HepG2 (cell line): ENCODE measurements around the gene SLC29A2. TPM values are rescaled to one million over a fixed set of nuclear protein-coding genes. Genes with fewer than 3 reads are reported as not detected.

ENCODE experiments used
- ATAC-seq: fragments of 200-7000 bp; cut with Tn5 transposase; 3 replicates; pipeline ENCODE4 v1.9.1; 2020; ENCODE audit warnings: mild to moderate bottlenecking, moderate library complexity
- BruUV-seq: library from RNA; stranded (reverse); fragments of 400-500 nt; replicated peaks from 2 replicates; lab custom pipeline; 2021; lab: Mats Ljungman, UMichigan
- CTCF ChIA-PET: fragments of 300-600 bp; formaldehyde crosslinking; extraction: SDS; loops from one replicate; lab custom pipeline; 2021; ENCODE audit warnings: low total read pairs, inconsistent platforms, low intra/inter-chr PET ratio; lab: Yijun Ruan, JAX
- POLR2A ChIA-PET: fragments of 350-600 bp; sonication (Branson Sonifier 250); formaldehyde crosslinking; loops from one replicate; lab custom pipeline; 2020; ENCODE audit warnings: antibody characterized with exemption, inconsistent platforms; lab: Yijun Ruan, JAX
- DNase-seq: peaks from one replicate; pipeline ENCODE4 v3.0.0-alpha.2; 2015; ENCODE audit warnings: low spot score
- FAIRE-seq: peaks from 3 replicates; lab custom pipeline; 2011; peaks lifted over from hg19 to GRCh38; lab: Jason Lieb, UNC
- H2AFZ ChIP-seq: one replicate; pipeline ENCODE4 v1.6.1; 2011; ENCODE audit warnings: low read length, inconsistent platforms
- H3K27ac ChIP-seq: fragments of 300-600 bp; 3 replicates; pipeline ENCODE4 v1.8.0; 2011; ENCODE audit warnings: mixed run types, mild to moderate bottlenecking, mixed read lengths, low read length, inconsistent platforms; ENCODE audit not compliant: insufficient read depth; ENCODE audit errors: extremely low read length
- H3K27me3 ChIP-seq, 2 experiments: fragments of 200-600 bp in 1 of 2; 2 replicates in 1 of 2; 3 replicates in 1 of 2; pipeline versions ENCODE4 v1.6.0 to v1.8.0; 2011; ENCODE audit warnings: low read length in 2 of 2, mild to moderate bottlenecking in 2 of 2, moderate library complexity in 2 of 2, inconsistent platforms in 1 of 2; ENCODE audit not compliant: insufficient read depth in 2 of 2, control insufficient read depth in 1 of 2
- H3K36me3 ChIP-seq, 2 experiments: fragments of 200-600 bp in 1 of 2; replicated peaks in 1 of 2; 2 replicates in 1 of 2; 3 replicates in 1 of 2; pipeline versions ENCODE4 v1.5.1 to v1.8.0; 2011; ENCODE audit warnings: low read length in 2 of 2, inconsistent platforms in 1 of 2; ENCODE audit not compliant: insufficient read depth in 2 of 2, control insufficient read depth in 1 of 2
- H3K4me1 ChIP-seq: 2 replicates; pipeline ENCODE4 v1.5.1; 2012; ENCODE audit warnings: low read length, inconsistent platforms; ENCODE audit not compliant: insufficient read depth
- H3K4me2 ChIP-seq: 2 replicates; pipeline ENCODE4 v1.6.0; 2011; ENCODE audit warnings: low read depth, low read length, inconsistent platforms
- H3K4me3 ChIP-seq, 3 experiments: fragments of 200-600 bp in 1 of 3; sonication (generic), shearing (Covaris generic) in 1 of 3; replicated peaks in 1 of 3; 2 replicates each; pipeline ENCODE4 v1.5.1; 2011 to 2016; ENCODE audit warnings: low read length in 3 of 3, inconsistent platforms in 2 of 3, low read depth in 2 of 3, mild to moderate bottlenecking in 2 of 3, control low read depth in 1 of 3, mixed read lengths in 1 of 3; ENCODE audit not compliant: insufficient read depth in 1 of 3
- H3K79me2 ChIP-seq: one replicate; pipeline ENCODE4 v1.6.1; 2011; ENCODE audit warnings: low read length, inconsistent platforms; ENCODE audit not compliant: insufficient read depth
- H3K9ac ChIP-seq: 2 replicates; pipeline ENCODE4 v1.6.0; 2011; ENCODE audit warnings: mild to moderate bottlenecking, low read depth, low read length, inconsistent platforms; ENCODE audit not compliant: insufficient read depth
- H3K9me3 ChIP-seq: 2 replicates; pipeline ENCODE4 v1.5.1; 2012; ENCODE audit warnings: mild to moderate bottlenecking, low read length
- H4K20me1 ChIP-seq: 2 replicates; pipeline ENCODE4 v1.6.0; 2011; ENCODE audit warnings: inconsistent platforms, mild to moderate bottlenecking, low read length, moderate library complexity; ENCODE audit not compliant: insufficient read depth
- BHLHE40 ChIP-seq: IDR thresholded peaks from 2 replicates; pipeline ENCODE4 v1.6.1; 2011; ENCODE audit warnings: low read length, improper control_type of control experiment
- CHD4 ChIP-seq: fragments of 200-600 bp; sonication (generic); IDR thresholded peaks from 2 replicates; pipeline ENCODE4 v1.7.0; 2017; ENCODE audit warnings: mild to moderate bottlenecking, low read length, borderline replicate concordance
- MZF1 ChIP-seq: sonication (generic); formaldehyde crosslinking; IDR thresholded peaks from 2 replicates; pipeline ENCODE4 v1.8.1; 2023; ENCODE audit warnings: mild to moderate bottlenecking, missing genetic modification reagents, borderline replicate concordance
- NFE2L2 ChIP-seq: fragments of 150-350 bp; IDR thresholded peaks from 2 replicates; pipeline ENCODE4 v1.6.1; 2014; ENCODE audit warnings: low read length
- SOX13 ChIP-seq, 3 experiments: fragments of 450-650 bp in 1 of 3; sonication (generic) in 1 of 3; formaldehyde crosslinking in 1 of 3; IDR thresholded peaks in 2 of 3; conservative IDR thresholded peaks in 1 of 3; 2 replicates each; pipeline versions ENCODE4 v1.5.0 to v1.6.1; 2016 to 2020; ENCODE audit warnings: antibody characterized with exemption in 1 of 3, mild to moderate bottlenecking in 1 of 3, missing compliant biosample characterization in 1 of 3, missing genetic modification reagents in 1 of 3, moderate library complexity in 1 of 3
- SP4 ChIP-seq: sonication (generic); formaldehyde crosslinking; IDR thresholded peaks from 2 replicates; pipeline ENCODE4 v1.8.1; 2023; ENCODE audit warnings: mild to moderate bottlenecking, missing genetic modification reagents
- TAF1 ChIP-seq: sonication (generic); formaldehyde crosslinking; IDR thresholded peaks from 2 replicates; pipeline ENCODE4 v1.4.0; 2020; ENCODE audit warnings: missing genetic modification reagents
- TCF7 ChIP-seq: sonication (generic); IDR thresholded peaks from 2 replicates; pipeline ENCODE4 v1.6.1; 2016; ENCODE audit warnings: antibody characterized with exemption, low read depth
- YEATS4 ChIP-seq: sonication (generic); formaldehyde crosslinking; IDR thresholded peaks from 2 replicates; pipeline ENCODE4 v1.4.0; 2020; ENCODE audit warnings: missing genetic modification reagents, borderline replicate concordance
- ZFAT ChIP-seq: sonication (generic); formaldehyde crosslinking; conservative IDR thresholded peaks from 2 replicates; pipeline ENCODE4 v1.8.1; 2023; ENCODE audit warnings: missing genetic modification reagents, inconsistent platforms
- ZNF337 ChIP-seq: sonication (generic); formaldehyde crosslinking; IDR thresholded peaks from 2 replicates; pipeline ENCODE4 v1.5.1; 2020; ENCODE audit warnings: missing genetic modification reagents, low read depth, mild to moderate bottlenecking, borderline replicate concordance
- ZNF460 ChIP-seq: sonication (generic); formaldehyde crosslinking; IDR thresholded peaks from 2 replicates; pipeline ENCODE4 v1.5.1; 2020; ENCODE audit warnings: missing genetic modification reagents, mild to moderate bottlenecking, borderline replicate concordance
- ZNF496 ChIP-seq: sonication (generic); formaldehyde crosslinking; IDR thresholded peaks from 2 replicates; pipeline ENCODE4 v1.8.1; 2023; ENCODE audit warnings: mild to moderate bottlenecking, moderate library complexity, missing genetic modification reagents; ENCODE audit not compliant: insufficient replicate concordance
- WGBS: methylation state at CpG from one replicate; pipeline ENCODE4 v1.1.6; 2017; ENCODE audit warnings: low lambda C conversion rate; 5-methylcytosine and 5-hydroxymethylcytosine counted together
- in situ Hi-C: cut with HindIII; loops from 2 replicates; pipeline ENCODE4 v1.10.0; 2017; ENCODE audit warnings: low pct_unique_long_range_greater_than_20kb; ENCODE audit not compliant: extremely low pct_ligation_motif_present
- intact Hi-C: fragments of 100-400 bp; cut with micrococcal nuclease; formaldehyde crosslinking; loops from one replicate; pipeline ENCODE4 v1.10.0; 2022; ENCODE audit not compliant: unreplicated experiment
- polyA plus RNA-seq, 8 experiments: library from polyadenylated mRNA; depleted of rRNA in 3 of 8; stranded (reverse) in 7 of 8; unstranded in 1 of 8; fragments of >200 nt; fragmentation: Illumina TruSeq in 4 of 8; extraction: Trizol in 4 of 8; gene quantifications; 2 replicates each; pipeline versions ENCODE4 v1.2.1 to v1.2.3, GENCODE V29; 2011 to 2016; ENCODE audit warnings: low read depth in 4 of 8, missing spikeins in 1 of 8, mixed read lengths in 1 of 8; ENCODE audit not compliant: insufficient read depth in 1 of 8
- total RNA-seq, 5 experiments: library from RNA; depleted of rRNA; stranded (reverse); fragments of >200 nt; fragmentation: Illumina TruSeq; extraction: Trizol; gene quantifications; 2 replicates each; pipeline ENCODE4 v1.2.3, GENCODE V29; 2016; ENCODE audit warnings: low read depth in 1 of 5
- TF ChIP-seq, protein P1 (sequence below): sonication (generic); formaldehyde crosslinking; IDR thresholded peaks from 2 replicates; pipeline ENCODE4 v1.8.0; 2022; ENCODE audit warnings: missing genetic modification reagents, mild to moderate bottlenecking, moderate library complexity, borderline replicate concordance
- TF ChIP-seq, protein P2 (sequence below): IDR thresholded peaks from 2 replicates; pipeline ENCODE4 v1.6.1; 2016; ENCODE audit warnings: missing compliant biosample characterization, missing genetic modification reagents, borderline replicate concordance
- TF ChIP-seq, protein P3 (sequence below): sonication (generic); formaldehyde crosslinking; conservative IDR thresholded peaks from 2 replicates; pipeline ENCODE4 v1.4.0; 2020; ENCODE audit warnings: missing genetic modification reagents

The SLC29A2 gene
- total and polyA plus RNA-seq, 2 of the 13 experiments (the other 11 are each of a cell fraction or from before 2014, with no cell fraction given) = 0.63 to 0.66 TPM

DNA sequence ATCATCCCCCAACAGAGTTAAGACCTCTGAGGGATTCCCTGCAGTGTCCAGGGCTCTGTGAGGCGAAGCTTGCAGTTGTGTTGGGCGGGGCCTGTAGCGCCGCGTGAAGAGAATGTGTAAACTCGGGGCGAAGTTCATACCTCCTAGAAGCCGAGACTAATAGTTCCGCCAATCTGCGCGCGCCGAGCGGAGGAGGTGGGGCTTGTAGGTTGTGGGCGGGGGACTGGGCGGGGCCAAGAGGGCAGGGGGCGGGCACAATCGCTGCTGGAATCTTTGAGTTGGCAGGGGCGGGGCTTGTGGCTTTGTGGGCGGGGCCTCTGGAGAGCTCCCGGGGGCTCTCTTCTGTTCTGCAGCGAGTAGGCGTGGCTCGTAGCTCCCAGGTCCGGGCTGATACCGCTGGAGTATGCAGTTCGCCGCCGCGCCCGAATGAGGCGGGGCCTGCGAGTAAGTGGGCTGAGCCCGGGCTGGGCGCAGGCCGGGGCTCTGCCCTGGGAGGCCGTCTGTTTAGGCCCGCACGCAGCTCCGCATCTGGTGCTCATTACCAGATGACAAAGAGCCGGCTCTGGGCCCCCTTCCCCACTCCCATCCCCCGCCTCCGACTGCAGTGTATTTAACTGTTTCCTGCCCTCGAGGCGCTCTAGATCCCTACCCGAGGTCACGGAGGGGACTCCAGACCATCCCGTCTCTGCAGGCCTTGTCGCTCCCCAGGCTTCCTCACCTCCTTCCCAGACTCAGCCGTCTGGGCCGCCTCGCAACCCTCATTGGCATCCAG is 58.8 kb downstream of the SLC29A2 start:
- Histone ChIP-seq H3K4me3 (peak overlapping the region; percentile 67 to 93 (median 71)), H3K36me3 (no peaks in the 10 kb centered on the region), H3K9ac (peak overlapping the region; percentile 83), H3K27ac (peak overlapping the region; percentile 97), H3K79me2 (no peaks in the 10 kb centered on the region), H3K4me2 (peak overlapping the region; percentile 97), H4K20me1 (no peaks in the 10 kb centered on the region), H3K4me1 (peaks cover 49% of the 10 kb centered on the region), H3K9me3 (no peaks in the 10 kb centered on the region), H3K27me3 (0 out of 5 replicates have a peak, but pooled peaks cover 0 to 3% of the 10 kb centered on the region in 2 experiments), H2AFZ (no peak overlapping the region)
- WGBS = 0% methylated on average over 10 of the region's 52 CpGs
- in situ Hi-C loops = no loop called here
- ChIA-PET CTCF (interaction anchor here (1.2 to 4.2 kb wide), 7 partner anchors 9 to 77 kb away, joined by 3 to 68 read pairs (median 4); partner anchors contain the start of gene RIN1), POLR2A (interaction anchor here (0.6 to 5.2 kb wide), 37 partner anchors 9 to 530 kb away, joined by 3 to 121 read pairs (median 6); partner anchors contain the start of genes B4GAT1, BANF1, BRMS1 and CCDC85B)
- FAIRE-seq = peak; percentile 79
- intact Hi-C loops = loop anchor here (1.0 to 10.0 kb wide), 2 partner anchors 24 to 72 kb away; partner anchors contain the start of gene RIN1
- BruUV-seq = TSS peak; percentile 73
- ATAC-seq = peak; percentile 88
- DNase-seq = peak; percentile 96
- TF ChIP-seq CHD4 (no peak), NFE2L2 (no peak), ZNF337 (no peak), BHLHE40 (no peak), SOX13 (IDR thresholded peaks at IDR 0.05) (no peak), SOX13 (CRISPR knock-in tag; conservative IDR thresholded peaks at IDR 0.05 in 1 of 2, IDR thresholded peaks at IDR 0.05 in 1 of 2) (peak in 1 of 2 experiments; percentile 32; a peak in 1 of 4 replicates), SP4 (CRISPR knock-in tag) (no peak), ZNF460 (CRISPR knock-in tag) (no peak), TAF1 (CRISPR knock-in tag) (peak; percentile 36; the same call in 1 of the 2 replicates), MZF1 (CRISPR knock-in tag) (no peak), TCF7 (no peak), YEATS4 (CRISPR knock-in tag) (peak; percentile 14; the same call in 1 of the 2 replicates), ZFAT (CRISPR knock-in tag) (no peak), ZNF496 (CRISPR knock-in tag) (no peak)
- TF ChIP-seq, protein P1, sequence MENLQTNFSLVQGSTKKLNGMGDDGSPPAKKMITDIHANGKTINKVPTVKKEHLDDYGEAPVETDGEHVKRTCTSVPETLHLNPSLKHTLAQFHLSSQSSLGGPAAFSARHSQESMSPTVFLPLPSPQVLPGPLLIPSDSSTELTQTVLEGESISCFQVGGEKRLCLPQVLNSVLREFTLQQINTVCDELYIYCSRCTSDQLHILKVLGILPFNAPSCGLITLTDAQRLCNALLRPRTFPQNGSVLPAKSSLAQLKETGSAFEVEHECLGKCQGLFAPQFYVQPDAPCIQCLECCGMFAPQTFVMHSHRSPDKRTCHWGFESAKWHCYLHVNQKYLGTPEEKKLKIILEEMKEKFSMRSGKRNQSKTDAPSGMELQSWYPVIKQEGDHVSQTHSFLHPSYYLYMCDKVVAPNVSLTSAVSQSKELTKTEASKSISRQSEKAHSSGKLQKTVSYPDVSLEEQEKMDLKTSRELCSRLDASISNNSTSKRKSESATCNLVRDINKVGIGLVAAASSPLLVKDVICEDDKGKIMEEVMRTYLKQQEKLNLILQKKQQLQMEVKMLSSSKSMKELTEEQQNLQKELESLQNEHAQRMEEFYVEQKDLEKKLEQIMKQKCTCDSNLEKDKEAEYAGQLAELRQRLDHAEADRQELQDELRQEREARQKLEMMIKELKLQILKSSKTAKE (CRISPR knock-in tag) = no peak
- TF ChIP-seq, protein P2, sequence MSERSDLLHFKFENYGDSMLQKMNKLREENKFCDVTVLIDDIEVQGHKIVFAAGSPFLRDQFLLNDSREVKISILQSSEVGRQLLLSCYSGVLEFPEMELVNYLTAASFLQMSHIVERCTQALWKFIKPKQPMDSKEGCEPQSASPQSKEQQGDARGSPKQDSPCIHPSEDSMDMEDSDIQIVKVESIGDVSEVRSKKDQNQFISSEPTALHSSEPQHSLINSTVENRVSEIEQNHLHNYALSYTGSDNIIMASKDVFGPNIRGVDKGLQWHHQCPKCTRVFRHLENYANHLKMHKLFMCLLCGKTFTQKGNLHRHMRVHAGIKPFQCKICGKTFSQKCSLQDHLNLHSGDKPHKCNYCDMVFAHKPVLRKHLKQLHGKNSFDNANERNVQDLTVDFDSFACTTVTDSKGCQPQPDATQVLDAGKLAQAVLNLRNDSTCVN (CRISPR knock-in tag) = no peak; the same call in 1 of the 2 replicates
- TF ChIP-seq, protein P3, sequence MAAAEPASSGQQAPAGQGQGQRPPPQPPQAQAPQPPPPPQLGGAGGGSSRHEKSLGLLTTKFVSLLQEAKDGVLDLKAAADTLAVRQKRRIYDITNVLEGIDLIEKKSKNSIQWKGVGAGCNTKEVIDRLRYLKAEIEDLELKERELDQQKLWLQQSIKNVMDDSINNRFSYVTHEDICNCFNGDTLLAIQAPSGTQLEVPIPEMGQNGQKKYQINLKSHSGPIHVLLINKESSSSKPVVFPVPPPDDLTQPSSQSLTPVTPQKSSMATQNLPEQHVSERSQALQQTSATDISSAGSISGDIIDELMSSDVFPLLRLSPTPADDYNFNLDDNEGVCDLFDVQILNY (CRISPR knock-in tag) = no peak
